ENCODE measurements around the gene KCNQ1.

The KCNQ1 gene

DNA sequence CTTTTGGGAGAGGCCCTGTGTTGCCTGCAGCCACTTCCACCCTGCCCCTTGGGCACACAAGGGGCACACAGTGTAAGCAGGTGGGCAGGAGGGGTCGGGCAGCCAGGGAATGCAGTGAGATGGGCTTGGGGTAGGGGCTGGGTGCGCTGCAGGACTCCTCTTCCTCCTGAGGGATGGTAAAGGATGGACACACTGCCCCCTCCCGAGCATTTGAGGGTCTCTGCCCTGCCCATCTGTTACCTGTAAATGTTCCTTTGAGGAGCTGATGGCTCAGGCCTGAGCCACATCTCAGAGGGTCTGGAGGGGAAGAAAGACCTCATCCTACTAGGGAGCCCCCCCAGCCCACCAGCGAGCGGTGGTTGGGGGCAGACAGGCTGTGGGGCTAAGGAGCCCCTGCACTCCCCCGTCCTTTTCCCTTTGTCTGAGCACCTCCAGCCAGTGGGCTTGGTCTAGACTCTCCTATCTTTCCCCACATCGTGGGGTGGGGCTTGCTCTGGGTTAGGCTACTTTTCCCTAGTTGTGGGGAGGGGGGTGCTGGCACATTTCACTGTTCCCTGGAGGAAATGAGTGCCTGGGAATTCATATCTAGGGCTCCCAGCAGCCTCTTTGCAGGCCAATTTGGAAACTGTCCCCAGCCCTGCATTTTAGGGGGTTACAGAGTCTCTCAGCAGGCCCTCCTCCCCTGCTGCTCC, 46.0 kb upstream of the KCNQ1 start:
- Histone ChIP-seq H3K36me3 (ENCODE audit: control insufficient read depth, insufficient read depth, low read length) (peaks cover 28% of the 10 kb centered on the region), H3K4me3 (replicated peaks; ENCODE audit: low read depth, low read length) (peak overlapping the region; percentile 85), H3K27me3 (replicated peaks; ENCODE audit: control insufficient read depth, insufficient read depth, low read length) (no peaks in the 10 kb centered on the region)
- DNase-seq (ENCODE audit: extremely low read depth, insufficient read length): no peak
- TF ChIP-seq, protein P1, sequence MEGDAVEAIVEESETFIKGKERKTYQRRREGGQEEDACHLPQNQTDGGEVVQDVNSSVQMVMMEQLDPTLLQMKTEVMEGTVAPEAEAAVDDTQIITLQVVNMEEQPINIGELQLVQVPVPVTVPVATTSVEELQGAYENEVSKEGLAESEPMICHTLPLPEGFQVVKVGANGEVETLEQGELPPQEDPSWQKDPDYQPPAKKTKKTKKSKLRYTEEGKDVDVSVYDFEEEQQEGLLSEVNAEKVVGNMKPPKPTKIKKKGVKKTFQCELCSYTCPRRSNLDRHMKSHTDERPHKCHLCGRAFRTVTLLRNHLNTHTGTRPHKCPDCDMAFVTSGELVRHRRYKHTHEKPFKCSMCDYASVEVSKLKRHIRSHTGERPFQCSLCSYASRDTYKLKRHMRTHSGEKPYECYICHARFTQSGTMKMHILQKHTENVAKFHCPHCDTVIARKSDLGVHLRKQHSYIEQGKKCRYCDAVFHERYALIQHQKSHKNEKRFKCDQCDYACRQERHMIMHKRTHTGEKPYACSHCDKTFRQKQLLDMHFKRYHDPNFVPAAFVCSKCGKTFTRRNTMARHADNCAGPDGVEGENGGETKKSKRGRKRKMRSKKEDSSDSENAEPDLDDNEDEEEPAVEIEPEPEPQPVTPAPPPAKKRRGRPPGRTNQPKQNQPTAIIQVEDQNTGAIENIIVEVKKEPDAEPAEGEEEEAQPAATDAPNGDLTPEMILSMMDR (IDR thresholded peaks at IDR 0.05; ENCODE audit: insufficient read depth, low read length, poor library complexity, severe bottlenecking): no peak

DNA sequence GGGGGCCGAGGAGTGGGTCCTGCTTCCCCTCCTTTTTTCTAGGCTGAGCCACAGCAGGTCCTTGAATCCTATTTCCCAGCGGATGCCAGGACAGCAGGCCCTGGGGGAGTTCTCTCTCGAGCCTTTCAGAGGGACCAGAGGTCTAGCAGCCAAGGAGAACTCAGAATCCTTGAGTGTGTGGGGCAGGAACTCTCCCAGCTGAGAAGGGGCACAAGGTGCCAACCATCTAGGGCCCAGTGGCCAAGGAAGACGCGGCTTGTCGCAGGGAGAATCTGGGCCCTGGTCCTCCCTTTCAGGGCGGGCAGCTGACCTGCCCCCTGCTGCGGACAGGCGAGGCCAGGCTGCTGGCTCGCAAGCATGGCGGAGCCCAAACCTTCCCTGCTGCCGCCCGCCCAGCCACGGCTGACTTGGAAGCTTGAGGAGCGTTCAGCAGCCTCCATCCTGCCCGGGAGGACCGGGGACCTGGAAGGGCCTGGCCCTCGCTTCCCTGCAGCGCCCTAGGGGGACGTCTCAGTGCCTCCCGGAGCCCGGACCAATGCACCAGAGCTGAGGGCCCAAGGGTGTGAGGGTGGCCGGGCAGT, 45.2 kb upstream of the KCNQ1 start:
- Histone ChIP-seq H3K27me3 (replicated peaks; ENCODE audit: control insufficient read depth, insufficient read depth, low read length) (no peaks in the 10 kb centered on the region), H3K36me3 (ENCODE audit: control insufficient read depth, insufficient read depth, low read length) (peaks cover 30% of the 10 kb centered on the region), H3K4me3 (replicated peaks; ENCODE audit: low read depth, low read length) (peak overlapping the region; percentile 85)
- TF ChIP-seq, protein P1 (IDR thresholded peaks at IDR 0.05; ENCODE audit: insufficient read depth, low read length, poor library complexity, severe bottlenecking): no peak
- no peak for DNase-seq (ENCODE audit: extremely low read depth, insufficient read length)

DNA sequence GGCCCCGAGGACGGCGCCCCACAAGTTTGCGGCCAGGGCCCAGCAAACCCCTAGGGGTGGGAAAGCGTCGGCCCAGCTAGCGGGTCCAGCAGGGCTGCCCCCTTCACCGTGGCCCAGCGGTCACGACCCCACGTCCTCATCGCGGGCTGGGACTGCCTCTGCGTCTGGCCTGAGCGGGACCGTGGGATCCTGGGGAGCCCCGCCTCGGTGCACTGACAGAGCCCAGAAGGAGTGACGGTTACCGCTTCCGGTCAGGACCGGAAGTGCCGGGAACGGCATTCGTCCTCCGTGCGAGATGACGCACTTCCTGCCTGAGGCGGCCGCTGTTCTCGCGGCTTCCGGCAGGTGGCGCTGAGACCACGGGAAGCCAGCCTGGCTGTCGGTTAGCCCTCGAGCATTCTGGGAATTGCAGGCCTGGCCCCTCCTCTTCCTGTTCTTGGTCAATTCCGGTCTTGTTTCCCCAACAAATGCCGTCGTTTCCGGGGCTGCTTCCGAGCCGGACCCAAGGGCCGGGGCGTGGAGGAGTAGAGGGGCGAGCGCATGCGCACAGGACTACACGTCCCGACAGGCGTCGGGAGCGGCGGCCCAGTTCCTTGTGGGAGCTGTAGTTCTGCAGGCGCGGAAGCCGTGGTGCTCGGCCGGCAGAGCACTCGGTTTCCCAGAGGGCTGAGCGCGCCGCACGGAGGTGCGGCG, 44.6 kb upstream of the KCNQ1 start, which contains the start of gene TSSC4:
Gene TSSC4, plus strand, starts transcription at position 682 of the 693 bp plus-strand sequence. CDS start 1,884 bp downstream, outside the sequence.
- Histone ChIP-seq H3K27me3 (replicated peaks; ENCODE audit: control insufficient read depth, insufficient read depth, low read length) (no peaks in the 10 kb centered on the region), H3K4me3 (replicated peaks; ENCODE audit: low read depth, low read length) (peak within 1 kb of the TSS; percentile 98), H3K36me3 (ENCODE audit: control insufficient read depth, insufficient read depth, low read length) (peaks cover 27% of the 10 kb centered on the region)
- DNase-seq (ENCODE audit: extremely low read depth, insufficient read length): peak; percentile 100
- TF ChIP-seq, protein P1 (IDR thresholded peaks at IDR 0.05; ENCODE audit: insufficient read depth, low read length, poor library complexity, severe bottlenecking): peak; percentile 98

DNA sequence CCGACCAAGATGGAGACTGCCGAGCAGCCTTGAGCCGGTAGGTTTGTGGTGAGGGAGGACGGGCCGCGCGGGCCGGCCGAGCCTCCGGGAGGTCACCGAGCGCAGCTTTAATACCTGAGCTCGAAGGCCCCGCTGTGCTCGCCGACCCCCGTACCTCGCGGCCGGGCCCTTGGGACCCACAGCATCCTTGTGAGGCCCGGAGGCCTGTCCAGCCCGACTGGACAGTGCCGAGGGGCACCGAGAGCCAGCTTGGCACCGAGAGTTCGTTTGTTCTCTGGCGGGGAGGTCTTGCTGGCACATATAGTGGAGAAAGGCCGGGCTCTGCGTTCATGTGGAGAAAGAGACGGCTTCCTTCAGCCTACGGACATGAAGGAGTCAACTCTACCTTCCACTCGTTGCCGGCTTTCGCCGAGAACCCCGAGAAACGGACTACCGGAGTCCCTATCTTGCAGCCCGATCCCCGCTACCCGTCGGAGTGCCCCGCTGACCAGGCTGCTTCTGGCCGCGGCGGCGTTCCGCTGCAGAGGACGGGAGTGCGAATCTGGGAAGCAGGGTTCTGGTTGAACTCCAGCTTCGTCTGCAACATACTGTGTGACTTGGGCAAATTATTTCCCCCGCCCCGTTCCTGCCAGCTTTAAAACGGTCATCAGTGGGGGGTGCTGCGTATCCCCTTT, 43.9 kb upstream of the KCNQ1 start:
- H3K27me3 ChIP-seq (replicated peaks; ENCODE audit: control insufficient read depth, insufficient read depth, low read length): no peaks in the 10 kb centered on the region
- TF ChIP-seq, protein P1 (IDR thresholded peaks at IDR 0.05; ENCODE audit: insufficient read depth, low read length, poor library complexity, severe bottlenecking): no peak
- peaks cover 21% of the 10 kb centered on the region for H3K36me3 ChIP-seq (ENCODE audit: control insufficient read depth, insufficient read depth, low read length)
- no peak for DNase-seq (ENCODE audit: extremely low read depth, insufficient read length)
- peak overlapping the region; percentile 98 for H3K4me3 ChIP-seq (replicated peaks; ENCODE audit: low read depth, low read length)

DNA sequence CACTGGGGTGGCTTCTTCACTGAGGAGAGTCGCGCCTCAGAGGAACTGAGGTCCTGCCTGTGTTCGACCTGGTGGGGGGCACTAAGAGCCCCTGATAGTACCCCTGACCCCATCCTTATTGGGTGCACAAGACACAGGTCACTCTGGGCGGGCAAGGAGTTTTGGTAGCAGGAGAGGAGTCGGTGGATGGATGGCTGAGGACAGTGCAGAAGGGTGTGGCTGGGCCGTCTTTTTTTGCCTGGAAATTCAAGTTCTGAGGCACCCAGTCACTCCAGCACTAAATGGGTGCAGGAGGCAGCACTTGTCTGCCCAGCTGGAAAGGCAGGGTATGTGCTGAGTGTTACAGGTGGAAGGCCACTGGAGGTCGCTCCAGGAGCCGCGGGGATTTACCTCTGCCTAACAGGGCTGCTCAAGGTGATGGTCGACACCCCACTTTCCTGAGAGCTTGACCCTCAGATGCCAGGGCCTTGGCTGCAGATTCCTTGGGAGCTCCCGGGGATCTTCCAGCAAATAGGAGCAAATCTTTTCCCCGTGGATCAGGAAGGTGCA, 43.3 kb upstream of the KCNQ1 start:
- Histone ChIP-seq H3K36me3 (ENCODE audit: control insufficient read depth, insufficient read depth, low read length) (peaks cover 19% of the 10 kb centered on the region), H3K27me3 (replicated peaks; ENCODE audit: control insufficient read depth, insufficient read depth, low read length) (no peaks in the 10 kb centered on the region), H3K4me3 (replicated peaks; ENCODE audit: low read depth, low read length) (peak overlapping the region; percentile 98)
- TF ChIP-seq, protein P1 (IDR thresholded peaks at IDR 0.05; ENCODE audit: insufficient read depth, low read length, poor library complexity, severe bottlenecking): peak; percentile 20
- no peak for DNase-seq (ENCODE audit: extremely low read depth, insufficient read length)

Data from GM06990 (cell line).